Testis (tissue), 2 donors: ENCODE results near the gene VPS26C.

Experiments
- POLR2A ChIP-seq: fragments of 450-650 bp; IDR thresholded peaks from one replicate; pipeline ENCODE4 v1.6.1; 2017; ENCODE audit warnings: antibody characterized with exemption, mild to moderate bottlenecking, moderate library complexity
- TF ChIP-seq, protein P1 (sequence below), 3 experiments: fragments of 450-650 bp in 2 of 3; fragments of 200-600 bp in 1 of 3; sonication (generic) in 1 of 3; IDR thresholded peaks; one replicate each; pipeline ENCODE4 v1.5.1; 2016 to 2019; ENCODE audit warnings: antibody characterized with exemption in 3 of 3, mild to moderate bottlenecking in 2 of 3, moderate library complexity in 1 of 3

GRCh38 chr21:37182222-37182621 is 84.9 kb downstream of the VPS26C start:
- TF ChIP-seq, protein P1, sequence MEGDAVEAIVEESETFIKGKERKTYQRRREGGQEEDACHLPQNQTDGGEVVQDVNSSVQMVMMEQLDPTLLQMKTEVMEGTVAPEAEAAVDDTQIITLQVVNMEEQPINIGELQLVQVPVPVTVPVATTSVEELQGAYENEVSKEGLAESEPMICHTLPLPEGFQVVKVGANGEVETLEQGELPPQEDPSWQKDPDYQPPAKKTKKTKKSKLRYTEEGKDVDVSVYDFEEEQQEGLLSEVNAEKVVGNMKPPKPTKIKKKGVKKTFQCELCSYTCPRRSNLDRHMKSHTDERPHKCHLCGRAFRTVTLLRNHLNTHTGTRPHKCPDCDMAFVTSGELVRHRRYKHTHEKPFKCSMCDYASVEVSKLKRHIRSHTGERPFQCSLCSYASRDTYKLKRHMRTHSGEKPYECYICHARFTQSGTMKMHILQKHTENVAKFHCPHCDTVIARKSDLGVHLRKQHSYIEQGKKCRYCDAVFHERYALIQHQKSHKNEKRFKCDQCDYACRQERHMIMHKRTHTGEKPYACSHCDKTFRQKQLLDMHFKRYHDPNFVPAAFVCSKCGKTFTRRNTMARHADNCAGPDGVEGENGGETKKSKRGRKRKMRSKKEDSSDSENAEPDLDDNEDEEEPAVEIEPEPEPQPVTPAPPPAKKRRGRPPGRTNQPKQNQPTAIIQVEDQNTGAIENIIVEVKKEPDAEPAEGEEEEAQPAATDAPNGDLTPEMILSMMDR (IDR thresholded peaks at IDR 0.05), result no peak
- TF ChIP-seq POLR2A, result no peak
